ENCODE results near the gene CMTM1.

The CMTM1 gene

GRCh38 chr16:66581246-66581952 lies 15.2 kb downstream of the CMTM1 start:
- H2AFZ ChIP-seq (ENCODE audit: low read depth, low read length) = no peak overlapping the region
- H3K27me3 ChIP-seq (ENCODE audit: insufficient read depth, low read length, poor library complexity) = no peaks in the 10 kb centered on the region
- H3K36me3 ChIP-seq (ENCODE audit: insufficient read depth, low read length) = no peaks in the 10 kb centered on the region
- no peak for ATAC-seq (ENCODE audit: insufficient read depth, low read depth)
- H3K9me3 ChIP-seq (ENCODE audit: insufficient read depth, low read length, severe bottlenecking) = no peaks in the 10 kb centered on the region
- no peaks in the 10 kb centered on the region for H4K20me1 ChIP-seq (ENCODE audit: insufficient read depth, low read length)
- H3K27ac ChIP-seq (ENCODE audit: low read length) = no peak overlapping the region
- no peak overlapping the region for H3K4me3 ChIP-seq (ENCODE audit: low read depth in 1 of 2, low read length in 2 of 2)
- TF ChIP-seq CTCF (IDR thresholded peaks at IDR 0.05; ENCODE audit: borderline replicate concordance, extremely low read depth, low read length, poor library complexity, severe bottlenecking) (no peak), EZH2 (IDR thresholded peaks at IDR 0.05; ENCODE audit: borderline replicate concordance, low read depth, low read length, severe bottlenecking) (no peak)
- H3K4me1 ChIP-seq (ENCODE audit: insufficient read depth, low read length) = no peaks in the 10 kb centered on the region
- H3K4me2 ChIP-seq (ENCODE audit: insufficient read depth, low read length) = no peak overlapping the region
- no peaks in the 10 kb centered on the region for H3K79me2 ChIP-seq (ENCODE audit: insufficient read depth, low read length)
- H3K9ac ChIP-seq (ENCODE audit: low read depth, low read length) = no peak overlapping the region
- no peak for DNase-seq

- H3K4me3 ChIP-seq (ENCODE audit: low read depth in 1 of 2, low read length in 2 of 2) = no peak overlapping the region
- no peak overlapping the region for H2AFZ ChIP-seq (ENCODE audit: low read depth, low read length)
- DNase-seq (no peak), ATAC-seq (ENCODE audit: insufficient read depth, low read depth) (no peak)
- H3K4me2 ChIP-seq (ENCODE audit: insufficient read depth, low read length) = no peak overlapping the region
- no peaks in the 10 kb centered on the region for H3K79me2 ChIP-seq (ENCODE audit: insufficient read depth, low read length)
- peaks cover 17% of the 10 kb centered on the region for H3K4me1 ChIP-seq (ENCODE audit: insufficient read depth, low read length)
- no peaks in the 10 kb centered on the region for H4K20me1 ChIP-seq (ENCODE audit: insufficient read depth, low read length)
- TF ChIP-seq EZH2 (IDR thresholded peaks at IDR 0.05; ENCODE audit: borderline replicate concordance, low read depth, low read length, severe bottlenecking) (no peak), CTCF (IDR thresholded peaks at IDR 0.05; ENCODE audit: borderline replicate concordance, extremely low read depth, low read length, poor library complexity, severe bottlenecking) (no peak)
- H3K27ac ChIP-seq (ENCODE audit: low read length) = no peak overlapping the region
- no peak overlapping the region for H3K9ac ChIP-seq (ENCODE audit: low read depth, low read length)
- no peaks in the 10 kb centered on the region for H3K27me3 ChIP-seq (ENCODE audit: insufficient read depth, low read length, poor library complexity)
- no peaks in the 10 kb centered on the region for H3K36me3 ChIP-seq (ENCODE audit: insufficient read depth, low read length)
- H3K9me3 ChIP-seq (ENCODE audit: insufficient read depth, low read length, severe bottlenecking) = no peaks in the 10 kb centered on the region
Measured at GRCh38 chr16:66585481-66586239, 19.4 kb downstream of the CMTM1 start.

GRCh38 chr16:66587881-66588600 lies 21.8 kb downstream of the CMTM1 start:
- Histone ChIP-seq H3K9ac (ENCODE audit: low read depth, low read length) (no peak overlapping the region), H3K9me3 (ENCODE audit: insufficient read depth, low read length, severe bottlenecking) (no peaks in the 10 kb centered on the region), H4K20me1 (ENCODE audit: insufficient read depth, low read length) (no peaks in the 10 kb centered on the region), H2AFZ (ENCODE audit: low read depth, low read length) (no peak overlapping the region), H3K4me2 (ENCODE audit: insufficient read depth, low read length) (no peak overlapping the region), H3K27me3 (ENCODE audit: insufficient read depth, low read length, poor library complexity) (no peaks in the 10 kb centered on the region), H3K4me1 (ENCODE audit: insufficient read depth, low read length) (peaks cover 19% of the 10 kb centered on the region), H3K4me3 (ENCODE audit: low read depth in 1 of 2, low read length in 2 of 2) (no peak overlapping the region), H3K79me2 (ENCODE audit: insufficient read depth, low read length) (no peaks in the 10 kb centered on the region), H3K36me3 (ENCODE audit: insufficient read depth, low read length) (no peaks in the 10 kb centered on the region), H3K27ac (ENCODE audit: low read length) (no peak overlapping the region)
- ATAC-seq (ENCODE audit: insufficient read depth, low read depth) = no peak
- TF ChIP-seq EZH2 (IDR thresholded peaks at IDR 0.05; ENCODE audit: borderline replicate concordance, low read depth, low read length, severe bottlenecking) (no peak), CTCF (IDR thresholded peaks at IDR 0.05; ENCODE audit: borderline replicate concordance, extremely low read depth, low read length, poor library complexity, severe bottlenecking) (no peak)
- no peak for DNase-seq

Data from DND-41 (cell line).